HepG2 (cell line): ENCODE measurements around the gene KIAA0930. TPM values are rescaled to one million over a fixed set of nuclear protein-coding genes. Genes with fewer than 3 reads are reported as not detected.

Source experiments
- ATAC-seq: fragments of 200-7000 bp; cut with Tn5 transposase; 3 replicates; pipeline ENCODE4 v1.9.1; 2020; ENCODE audit warnings: mild to moderate bottlenecking, moderate library complexity
- BruUV-seq: library from RNA; stranded (reverse); fragments of 400-500 nt; replicated peaks from 2 replicates; lab custom pipeline; 2021; lab: Mats Ljungman, UMichigan
- CTCF ChIA-PET: fragments of 300-600 bp; formaldehyde crosslinking; extraction: SDS; loops from one replicate; lab custom pipeline; 2021; ENCODE audit warnings: low total read pairs, inconsistent platforms, low intra/inter-chr PET ratio; lab: Yijun Ruan, JAX
- POLR2A ChIA-PET: fragments of 350-600 bp; sonication (Branson Sonifier 250); formaldehyde crosslinking; loops from one replicate; lab custom pipeline; 2020; ENCODE audit warnings: antibody characterized with exemption, inconsistent platforms; lab: Yijun Ruan, JAX
- DNase-seq: peaks from one replicate; pipeline ENCODE4 v3.0.0-alpha.2; 2015; ENCODE audit warnings: low spot score
- FAIRE-seq: peaks from 3 replicates; lab custom pipeline; 2011; peaks lifted over from hg19 to GRCh38; lab: Jason Lieb, UNC
- H2AFZ ChIP-seq: one replicate; pipeline ENCODE4 v1.6.1; 2011; ENCODE audit warnings: low read length, inconsistent platforms
- H3K27ac ChIP-seq: fragments of 300-600 bp; 3 replicates; pipeline ENCODE4 v1.8.0; 2011; ENCODE audit warnings: mixed run types, mild to moderate bottlenecking, mixed read lengths, low read length, inconsistent platforms; ENCODE audit not compliant: insufficient read depth; ENCODE audit errors: extremely low read length
- H3K27me3 ChIP-seq, 2 experiments: fragments of 200-600 bp in 1 of 2; 2 replicates in 1 of 2; 3 replicates in 1 of 2; pipeline versions ENCODE4 v1.6.0 to v1.8.0; 2011; ENCODE audit warnings: low read length in 2 of 2, mild to moderate bottlenecking in 2 of 2, moderate library complexity in 2 of 2, inconsistent platforms in 1 of 2; ENCODE audit not compliant: insufficient read depth in 2 of 2, control insufficient read depth in 1 of 2
- H3K36me3 ChIP-seq, 2 experiments: fragments of 200-600 bp in 1 of 2; replicated peaks in 1 of 2; 2 replicates in 1 of 2; 3 replicates in 1 of 2; pipeline versions ENCODE4 v1.5.1 to v1.8.0; 2011; ENCODE audit warnings: low read length in 2 of 2, inconsistent platforms in 1 of 2; ENCODE audit not compliant: insufficient read depth in 2 of 2, control insufficient read depth in 1 of 2
- H3K4me1 ChIP-seq: 2 replicates; pipeline ENCODE4 v1.5.1; 2012; ENCODE audit warnings: low read length, inconsistent platforms; ENCODE audit not compliant: insufficient read depth
- H3K4me2 ChIP-seq: 2 replicates; pipeline ENCODE4 v1.6.0; 2011; ENCODE audit warnings: low read depth, low read length, inconsistent platforms
- H3K4me3 ChIP-seq, 3 experiments: fragments of 200-600 bp in 1 of 3; sonication (generic), shearing (Covaris generic) in 1 of 3; replicated peaks in 1 of 3; 2 replicates each; pipeline ENCODE4 v1.5.1; 2011 to 2016; ENCODE audit warnings: low read length in 3 of 3, inconsistent platforms in 2 of 3, low read depth in 2 of 3, mild to moderate bottlenecking in 2 of 3, control low read depth in 1 of 3, mixed read lengths in 1 of 3; ENCODE audit not compliant: insufficient read depth in 1 of 3
- H3K79me2 ChIP-seq: one replicate; pipeline ENCODE4 v1.6.1; 2011; ENCODE audit warnings: low read length, inconsistent platforms; ENCODE audit not compliant: insufficient read depth
- H3K9ac ChIP-seq: 2 replicates; pipeline ENCODE4 v1.6.0; 2011; ENCODE audit warnings: mild to moderate bottlenecking, low read depth, low read length, inconsistent platforms; ENCODE audit not compliant: insufficient read depth
- H3K9me3 ChIP-seq: 2 replicates; pipeline ENCODE4 v1.5.1; 2012; ENCODE audit warnings: mild to moderate bottlenecking, low read length
- H4K20me1 ChIP-seq: 2 replicates; pipeline ENCODE4 v1.6.0; 2011; ENCODE audit warnings: inconsistent platforms, mild to moderate bottlenecking, low read length, moderate library complexity; ENCODE audit not compliant: insufficient read depth
- ARID2 ChIP-seq: sonication (generic); formaldehyde crosslinking; IDR thresholded peaks from 2 replicates; pipeline ENCODE4 v1.8.1; 2022; ENCODE audit warnings: mild to moderate bottlenecking, missing genetic modification reagents, borderline replicate concordance
- ATF1 ChIP-seq: IDR thresholded peaks from 2 replicates; pipeline ENCODE4 v1.6.1; 2016; ENCODE audit warnings: mild to moderate bottlenecking, control low read depth
- ATRX ChIP-seq: sonication (generic); formaldehyde crosslinking; IDR thresholded peaks from 2 replicates; pipeline ENCODE4 v1.4.0; 2020; ENCODE audit warnings: missing genetic modification reagents, borderline replicate concordance
- BATF2 ChIP-seq: sonication (generic); formaldehyde crosslinking; IDR thresholded peaks from 2 replicates; pipeline ENCODE4 v1.8.0; 2022; ENCODE audit warnings: mild to moderate bottlenecking, missing genetic modification reagents, moderate library complexity
- CEBPB ChIP-seq: IDR thresholded peaks from 2 replicates; pipeline ENCODE4 v1.6.1; 2011; ENCODE audit warnings: low read depth, low read length, improper control_type of control experiment, borderline replicate concordance
- HMGXB4 ChIP-seq, 2 experiments: sonication (generic) in 1 of 2; formaldehyde crosslinking in 1 of 2; IDR thresholded peaks; 2 replicates each; pipeline versions ENCODE4 v1.4.0 to v1.6.1; 2018 to 2020; ENCODE audit warnings: missing genetic modification reagents in 2 of 2, borderline replicate concordance in 1 of 2, low read depth in 1 of 2, mild to moderate bottlenecking in 1 of 2, missing biosample characterization in 1 of 2
- KLF11 ChIP-seq: IDR thresholded peaks from 2 replicates; pipeline ENCODE4 v1.6.1; 2016; ENCODE audit warnings: missing compliant biosample characterization
- KMT2A ChIP-seq: sonication (generic); formaldehyde crosslinking; IDR thresholded peaks from 2 replicates; pipeline ENCODE4 v1.4.0; 2020; ENCODE audit warnings: missing genetic modification reagents
- MTA1 ChIP-seq: sonication (generic); formaldehyde crosslinking; IDR thresholded peaks from 2 replicates; pipeline ENCODE4 v1.4.0; 2020; ENCODE audit warnings: missing genetic modification reagents, mild to moderate bottlenecking, borderline replicate concordance
- NR2F2 ChIP-seq: IDR thresholded peaks from 2 replicates; pipeline ENCODE4 v1.6.1; 2012; ENCODE audit warnings: low read depth, inconsistent platforms, borderline replicate concordance
- YY1 ChIP-seq: IDR thresholded peaks from 2 replicates; pipeline ENCODE4 v1.6.1; 2011; ENCODE audit warnings: low read length, low read depth, moderate library complexity, mild to moderate bottlenecking; ENCODE audit not compliant: insufficient read depth, insufficient replicate concordance
- ZBTB7A ChIP-seq: sonication (generic); formaldehyde crosslinking; IDR thresholded peaks from 2 replicates; pipeline ENCODE4 v1.8.0; 2022; ENCODE audit warnings: mild to moderate bottlenecking, missing genetic modification reagents
- ZC3H4 ChIP-seq: sonication (generic); formaldehyde crosslinking; IDR thresholded peaks from 2 replicates; pipeline ENCODE4 v1.4.0; 2020; ENCODE audit warnings: missing genetic modification reagents, borderline replicate concordance
- ZFAT ChIP-seq: sonication (generic); formaldehyde crosslinking; conservative IDR thresholded peaks from 2 replicates; pipeline ENCODE4 v1.8.1; 2023; ENCODE audit warnings: missing genetic modification reagents, inconsistent platforms
- ZNF160 ChIP-seq: sonication (generic); formaldehyde crosslinking; IDR thresholded peaks from 2 replicates; pipeline ENCODE4 v1.8.0; 2022; ENCODE audit warnings: mild to moderate bottlenecking, inconsistent platforms, missing genetic modification reagents
- ZNF331 ChIP-seq: sonication (generic); formaldehyde crosslinking; IDR thresholded peaks from 2 replicates; pipeline ENCODE4 v1.4.0; 2020; ENCODE audit warnings: missing genetic modification reagents
- ZNF354B ChIP-seq: sonication (generic); formaldehyde crosslinking; IDR thresholded peaks from 2 replicates; pipeline ENCODE4 v1.8.0; 2022; ENCODE audit warnings: mild to moderate bottlenecking, missing genetic modification reagents
- WGBS: methylation state at CpG from one replicate; pipeline ENCODE4 v1.1.6; 2017; ENCODE audit warnings: low lambda C conversion rate; 5-methylcytosine and 5-hydroxymethylcytosine counted together
- in situ Hi-C: cut with HindIII; loops from 2 replicates; pipeline ENCODE4 v1.10.0; 2017; ENCODE audit warnings: low pct_unique_long_range_greater_than_20kb; ENCODE audit not compliant: extremely low pct_ligation_motif_present
- intact Hi-C: fragments of 100-400 bp; cut with micrococcal nuclease; formaldehyde crosslinking; loops from one replicate; pipeline ENCODE4 v1.10.0; 2022; ENCODE audit not compliant: unreplicated experiment
- polyA plus RNA-seq, 8 experiments: library from polyadenylated mRNA; depleted of rRNA in 3 of 8; stranded (reverse) in 7 of 8; unstranded in 1 of 8; fragments of >200 nt; fragmentation: Illumina TruSeq in 4 of 8; extraction: Trizol in 4 of 8; gene quantifications; 2 replicates each; pipeline versions ENCODE4 v1.2.1 to v1.2.3, GENCODE V29; 2011 to 2016; ENCODE audit warnings: low read depth in 4 of 8, missing spikeins in 1 of 8, mixed read lengths in 1 of 8; ENCODE audit not compliant: insufficient read depth in 1 of 8
- total RNA-seq, 5 experiments: library from RNA; depleted of rRNA; stranded (reverse); fragments of >200 nt; fragmentation: Illumina TruSeq; extraction: Trizol; gene quantifications; 2 replicates each; pipeline ENCODE4 v1.2.3, GENCODE V29; 2016; ENCODE audit warnings: low read depth in 1 of 5
- TF ChIP-seq, protein P1 (sequence below): sonication (generic); formaldehyde crosslinking; IDR thresholded peaks from 2 replicates; pipeline ENCODE4 v1.5.0; 2020; ENCODE audit warnings: missing genetic modification reagents
- TF ChIP-seq, protein P2 (sequence below): sonication (generic); formaldehyde crosslinking; IDR thresholded peaks from 2 replicates; pipeline ENCODE4 v1.8.1; 2022; ENCODE audit warnings: mild to moderate bottlenecking, missing genetic modification reagents

KIAA0930 gene
- total and polyA plus RNA-seq, 2 of the 13 experiments (the other 11 are each of a cell fraction or from before 2014, with no cell fraction given) = 27.0 to 38.2 TPM

- TF ChIP-seq ATRX (no peak), ZBTB7A (CRISPR knock-in tag) (no peak), BATF2 (CRISPR knock-in tag) (no peak), ARID2 (CRISPR knock-in tag) (no peak), NR2F2 (no peak), HMGXB4 (CRISPR knock-in tag; IDR thresholded peaks at IDR 0.05; ENCODE audit: borderline replicate concordance in 1 of 2, low read depth in 1 of 2) (no peak), ZFAT (CRISPR knock-in tag) (no peak), YY1 (no peak), ZNF160 (CRISPR knock-in tag) (no peak), MTA1 (CRISPR knock-in tag) (no peak), KMT2A (CRISPR knock-in tag) (no peak), ZNF331 (no peak), KLF11 (CRISPR knock-in tag) (no peak), ZNF354B (CRISPR knock-in tag) (no peak), ZC3H4 (CRISPR knock-in tag) (no peak), CEBPB (no peak), ATF1 (CRISPR knock-in tag) (no peak)
- TF ChIP-seq, protein P1, sequence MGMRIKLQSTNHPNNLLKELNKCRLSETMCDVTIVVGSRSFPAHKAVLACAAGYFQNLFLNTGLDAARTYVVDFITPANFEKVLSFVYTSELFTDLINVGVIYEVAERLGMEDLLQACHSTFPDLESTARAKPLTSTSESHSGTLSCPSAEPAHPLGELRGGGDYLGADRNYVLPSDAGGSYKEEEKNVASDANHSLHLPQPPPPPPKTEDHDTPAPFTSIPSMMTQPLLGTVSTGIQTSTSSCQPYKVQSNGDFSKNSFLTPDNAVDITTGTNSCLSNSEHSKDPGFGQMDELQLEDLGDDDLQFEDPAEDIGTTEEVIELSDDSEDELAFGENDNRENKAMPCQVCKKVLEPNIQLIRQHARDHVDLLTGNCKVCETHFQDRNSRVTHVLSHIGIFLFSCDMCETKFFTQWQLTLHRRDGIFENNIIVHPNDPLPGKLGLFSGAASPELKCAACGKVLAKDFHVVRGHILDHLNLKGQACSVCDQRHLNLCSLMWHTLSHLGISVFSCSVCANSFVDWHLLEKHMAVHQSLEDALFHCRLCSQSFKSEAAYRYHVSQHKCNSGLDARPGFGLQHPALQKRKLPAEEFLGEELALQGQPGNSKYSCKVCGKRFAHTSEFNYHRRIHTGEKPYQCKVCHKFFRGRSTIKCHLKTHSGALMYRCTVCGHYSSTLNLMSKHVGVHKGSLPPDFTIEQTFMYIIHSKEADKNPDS (CRISPR knock-in tag) = no peak
- TF ChIP-seq, protein P2, sequence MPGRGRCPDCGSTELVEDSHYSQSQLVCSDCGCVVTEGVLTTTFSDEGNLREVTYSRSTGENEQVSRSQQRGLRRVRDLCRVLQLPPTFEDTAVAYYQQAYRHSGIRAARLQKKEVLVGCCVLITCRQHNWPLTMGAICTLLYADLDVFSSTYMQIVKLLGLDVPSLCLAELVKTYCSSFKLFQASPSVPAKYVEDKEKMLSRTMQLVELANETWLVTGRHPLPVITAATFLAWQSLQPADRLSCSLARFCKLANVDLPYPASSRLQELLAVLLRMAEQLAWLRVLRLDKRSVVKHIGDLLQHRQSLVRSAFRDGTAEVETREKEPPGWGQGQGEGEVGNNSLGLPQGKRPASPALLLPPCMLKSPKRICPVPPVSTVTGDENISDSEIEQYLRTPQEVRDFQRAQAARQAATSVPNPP (CRISPR knock-in tag) = no peak
- in situ Hi-C loops (no loop called here), intact Hi-C loops (no loop called here)
- Histone ChIP-seq H3K9me3 (no peaks in the 10 kb centered on the region), H4K20me1 (peaks cover 10% of the 10 kb centered on the region; the same call in 1 of the 2 replicates), H3K4me2 (no peak overlapping the region), H3K4me1 (no peaks in the 10 kb centered on the region), H2AFZ (no peak overlapping the region), H3K36me3 (peaks cover 14 to 16% of the 10 kb centered on the region in 2 experiments; a peak in 4 of 5 replicates), H3K4me3 (no peak overlapping the region), H3K79me2 (no peaks in the 10 kb centered on the region), H3K9ac (no peak overlapping the region), H3K27ac (no peak overlapping the region), H3K27me3 (no peaks in the 10 kb centered on the region)
- ChIA-PET POLR2A (no interaction called here), CTCF (no interaction called here)
- DNase-seq (no peak), ATAC-seq (no peak), FAIRE-seq (no peak)
- no TSS peak for BruUV-seq
- 96% methylated on average over 14 of the region's 14 CpGs for whole genome bisulfite sequencing
Measured at GRCh38 chr22:45204819-45205218, 35.9 kb downstream of the KIAA0930 start.
